Measurements from ENCODE around the gene VRK3.
A peak's percentile ranks its signal among the peaks of the same experiment; 100 is the strongest.
"Not testable (repeated sequence)": the region's sequence is repeated elsewhere in the genome, so short reads cannot be mapped to it uniquely, and the experiment has no call there.

The VRK3 gene, protein sequence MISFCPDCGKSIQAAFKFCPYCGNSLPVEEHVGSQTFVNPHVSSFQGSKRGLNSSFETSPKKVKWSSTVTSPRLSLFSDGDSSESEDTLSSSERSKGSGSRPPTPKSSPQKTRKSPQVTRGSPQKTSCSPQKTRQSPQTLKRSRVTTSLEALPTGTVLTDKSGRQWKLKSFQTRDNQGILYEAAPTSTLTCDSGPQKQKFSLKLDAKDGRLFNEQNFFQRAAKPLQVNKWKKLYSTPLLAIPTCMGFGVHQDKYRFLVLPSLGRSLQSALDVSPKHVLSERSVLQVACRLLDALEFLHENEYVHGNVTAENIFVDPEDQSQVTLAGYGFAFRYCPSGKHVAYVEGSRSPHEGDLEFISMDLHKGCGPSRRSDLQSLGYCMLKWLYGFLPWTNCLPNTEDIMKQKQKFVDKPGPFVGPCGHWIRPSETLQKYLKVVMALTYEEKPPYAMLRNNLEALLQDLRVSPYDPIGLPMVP

DNA sequence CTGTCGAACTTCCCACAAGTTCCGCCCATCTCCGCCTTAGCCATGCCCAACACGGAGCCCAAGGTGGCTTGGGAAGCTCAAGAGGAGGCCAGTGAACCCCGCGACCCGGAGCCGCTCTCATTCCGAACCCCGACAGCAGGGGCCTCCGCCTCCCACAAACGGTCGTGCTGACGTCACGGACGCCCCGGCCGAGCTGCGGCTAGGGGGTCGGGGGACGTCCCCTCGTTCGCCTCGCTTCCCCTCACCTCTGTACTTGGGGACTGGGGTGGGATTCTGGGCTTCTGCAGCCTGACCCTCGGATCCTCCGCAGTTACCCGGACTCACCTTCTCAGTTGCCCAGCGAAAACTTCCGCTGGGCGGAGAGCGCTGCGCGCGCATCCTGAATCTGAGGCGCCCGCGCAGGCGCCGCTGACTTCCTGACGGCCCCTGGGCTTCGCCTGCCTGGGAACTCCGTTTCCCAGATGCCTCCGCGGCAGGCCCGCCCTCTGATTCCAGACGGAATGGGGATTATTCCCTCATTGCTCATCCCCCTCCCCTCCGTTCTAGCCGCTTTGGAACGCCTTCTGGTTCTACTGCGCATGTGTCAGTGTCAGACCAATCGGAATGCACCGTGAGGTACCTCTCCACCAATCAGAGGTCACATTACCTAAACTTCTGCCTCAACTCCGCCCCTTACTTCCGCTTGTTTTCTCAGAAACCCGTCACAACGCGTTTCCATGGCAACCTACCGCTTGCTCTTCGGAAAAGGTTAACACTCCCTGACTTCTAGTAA, at the start of gene VRK3:
VRK3 (minus strand) TSS at position 351 of the 772 bp plus-strand sequence. CDS start 9,210 bp downstream, outside the sequence.
- DNase-seq (ENCODE audit: low read depth), result peak; percentile 98

DNA sequence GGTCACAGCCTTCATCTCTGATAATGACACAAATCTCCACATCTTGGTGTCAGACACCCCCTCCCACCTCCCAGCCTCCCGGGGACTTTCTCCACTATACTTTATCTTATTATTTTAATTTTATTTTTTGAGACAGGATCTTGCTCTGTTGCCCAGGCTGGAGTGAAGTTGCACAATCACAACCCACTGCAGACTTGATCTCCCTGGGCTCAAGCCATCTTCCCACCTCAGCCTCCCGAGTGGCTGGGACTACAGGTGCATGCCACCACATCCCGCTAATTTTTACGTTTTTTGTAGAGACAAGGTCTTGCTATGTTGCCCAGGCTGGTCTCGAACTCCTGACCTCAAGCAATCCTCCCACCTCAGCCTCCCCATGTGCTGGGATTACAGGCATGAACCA, 43.2 kb upstream of the VRK3 start:
- not testable (repeated sequence) for DNase-seq (ENCODE audit: low read depth)

DNA sequence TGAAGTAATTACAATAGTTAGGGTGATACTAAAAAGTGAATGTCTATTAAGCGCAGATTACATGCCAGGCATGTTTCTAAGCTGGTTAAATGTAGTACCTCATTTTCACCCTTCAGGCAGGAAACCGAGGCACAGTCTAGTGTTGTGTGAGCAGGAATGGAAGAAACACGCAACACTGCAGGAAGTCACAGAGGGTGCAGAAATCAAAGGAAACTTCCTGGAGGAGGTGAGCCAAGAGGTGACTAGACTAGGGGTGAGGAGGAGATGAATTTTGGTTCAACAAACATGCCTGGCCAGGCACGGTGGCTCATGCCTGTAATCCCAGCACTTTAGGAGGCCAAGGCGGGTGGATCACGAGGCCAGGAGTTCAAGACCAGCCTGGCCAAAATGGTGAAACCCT, 42.4 kb upstream of the VRK3 start:
- DNase-seq (ENCODE audit: low read depth), result no peak

- no peak for DNase-seq (ENCODE audit: low read depth)
These were observed 40.8 kb upstream of the VRK3 start for GRCh38 chr19:50065938-50066337.

GRCh38 chr19:50061650-50062049, 36.5 kb upstream of the VRK3 start:
- no peak for DNase-seq (ENCODE audit: low read depth)

DNA sequence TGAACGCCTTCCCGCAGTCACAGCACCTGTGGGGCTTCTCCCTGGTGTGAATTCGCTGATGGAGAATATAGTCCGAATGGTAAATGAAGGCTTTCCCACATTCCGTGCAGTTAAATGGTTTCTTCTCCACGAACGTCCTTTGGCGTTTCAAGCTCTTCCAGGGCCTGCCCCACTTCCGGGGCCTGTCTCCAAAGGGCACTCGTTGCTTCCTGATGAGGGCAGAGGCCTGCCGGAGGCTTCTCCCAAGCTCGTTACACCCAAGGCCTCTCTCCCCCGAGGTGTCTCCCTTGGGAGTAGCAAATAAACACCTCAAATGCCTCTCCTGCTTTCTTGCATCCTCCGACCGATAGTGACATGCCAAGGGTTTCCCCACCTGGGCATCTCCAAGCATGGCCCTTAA, 34.9 kb upstream of the VRK3 start:
- no peak for DNase-seq (ENCODE audit: low read depth)

GRCh38 chr19:50059045-50059444, 33.9 kb upstream of the VRK3 start:
- no peak for DNase-seq (ENCODE audit: low read depth)

GRCh38 chr19:50058425-50058824, 33.3 kb upstream of the VRK3 start:
- no peak for DNase-seq (ENCODE audit: low read depth)

- no peak for DNase-seq (ENCODE audit: low read depth)
These were observed 27.9 kb upstream of the VRK3 start for GRCh38 chr19:50053119-50053518.

DNA sequence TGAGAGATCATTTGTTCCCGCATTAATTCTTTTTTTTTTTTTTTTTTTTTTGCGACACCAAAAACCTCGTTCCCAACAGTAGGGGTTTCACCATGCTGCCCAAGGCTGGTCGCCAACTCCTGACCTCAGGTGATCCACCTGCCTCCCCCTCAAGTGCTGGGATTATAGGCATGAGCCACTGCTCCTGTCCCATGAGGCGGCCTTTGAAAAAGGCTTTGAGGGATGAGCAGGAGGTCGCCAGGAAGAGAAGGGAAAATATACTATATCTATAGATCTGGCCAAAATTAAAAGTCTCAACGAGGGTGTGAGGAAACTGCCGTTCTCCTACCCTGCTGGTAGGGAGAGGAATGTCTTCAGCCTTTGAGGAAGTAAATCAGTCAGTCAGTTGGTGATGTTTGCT, 26.8 kb upstream of the VRK3 start:
- DNase-seq (ENCODE audit: low read depth), result no peak

GRCh38 chr19:50051228-50051895, 26.2 kb upstream of the VRK3 start:
- not testable (repeated sequence) for DNase-seq (ENCODE audit: low read depth)

DNA sequence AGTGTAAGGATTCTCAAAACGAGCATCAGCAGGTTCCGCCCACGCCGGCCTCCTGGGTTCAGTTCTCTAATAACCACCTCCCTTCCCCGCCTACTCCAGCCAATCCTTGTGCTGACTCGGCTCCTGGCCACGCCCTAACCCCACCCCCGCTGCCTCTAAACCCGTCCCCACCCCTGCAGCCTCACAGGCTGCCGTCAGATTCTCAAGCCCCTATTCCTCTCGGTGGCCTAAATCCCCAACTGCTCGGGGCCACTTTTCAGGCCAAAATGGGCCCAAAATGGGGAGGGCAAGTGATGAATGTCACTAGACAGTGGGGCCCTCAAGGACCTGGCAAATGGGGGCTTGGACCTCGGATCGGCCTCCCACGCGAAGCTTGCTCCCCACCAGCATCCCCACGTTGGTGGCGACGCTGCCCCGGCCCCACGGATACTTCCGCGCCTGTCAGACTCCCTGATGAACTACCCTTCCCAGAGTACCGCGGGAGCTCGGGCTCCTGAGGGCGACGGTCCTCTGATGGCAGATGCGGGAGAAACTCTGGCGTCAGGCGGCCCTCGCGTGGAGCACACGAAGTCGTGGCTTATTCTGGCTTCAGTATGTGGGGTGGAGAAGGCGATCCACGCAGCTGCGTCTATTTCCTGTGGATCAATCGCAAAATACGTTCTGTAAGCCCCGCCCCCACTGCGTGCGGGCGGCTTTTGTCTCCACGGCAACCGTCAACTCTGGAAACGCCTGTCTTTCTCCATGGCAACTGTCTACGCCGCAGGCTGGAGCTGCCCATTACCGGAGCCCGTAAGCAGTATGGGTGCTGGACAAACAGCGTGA, 25.4 kb upstream of the VRK3 start:
- peak; percentile 79 for DNase-seq (ENCODE audit: low read depth)

DNA sequence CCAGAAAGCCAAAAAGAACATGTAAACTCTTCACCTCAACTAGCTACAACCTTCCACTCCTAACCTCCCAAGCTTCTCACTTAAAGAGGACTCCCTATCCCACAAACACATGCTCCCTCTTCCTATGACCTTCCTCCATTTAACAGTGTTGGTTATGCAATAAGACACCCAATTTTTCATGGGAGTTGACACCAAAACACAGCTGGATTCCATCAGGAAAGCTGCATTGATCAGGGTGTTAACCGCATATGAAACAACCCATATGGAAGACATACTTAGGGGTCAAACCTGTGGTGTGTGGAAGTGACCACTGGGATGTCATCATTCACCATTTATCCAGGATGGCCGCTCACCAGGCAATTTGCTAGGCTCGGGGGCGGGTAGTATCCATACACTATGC, 22.5 kb upstream of the VRK3 start:
- DNase-seq (ENCODE audit: low read depth), result no peak

- peak; percentile 13 for DNase-seq (ENCODE audit: low read depth)
These were observed 21.7 kb upstream of the VRK3 start for GRCh38 chr19:50046649-50047503.

GRCh38 chr19:50044922-50045321, 19.8 kb upstream of the VRK3 start:
- DNase-seq (ENCODE audit: low read depth), result no peak

GRCh38 chr19:50043967-50044366, 18.8 kb upstream of the VRK3 start:
- no peak for DNase-seq (ENCODE audit: low read depth)

- DNase-seq (ENCODE audit: low read depth), result no peak
These were observed 17.3 kb upstream of the VRK3 start for GRCh38 chr19:50042363-50043024.

DNA sequence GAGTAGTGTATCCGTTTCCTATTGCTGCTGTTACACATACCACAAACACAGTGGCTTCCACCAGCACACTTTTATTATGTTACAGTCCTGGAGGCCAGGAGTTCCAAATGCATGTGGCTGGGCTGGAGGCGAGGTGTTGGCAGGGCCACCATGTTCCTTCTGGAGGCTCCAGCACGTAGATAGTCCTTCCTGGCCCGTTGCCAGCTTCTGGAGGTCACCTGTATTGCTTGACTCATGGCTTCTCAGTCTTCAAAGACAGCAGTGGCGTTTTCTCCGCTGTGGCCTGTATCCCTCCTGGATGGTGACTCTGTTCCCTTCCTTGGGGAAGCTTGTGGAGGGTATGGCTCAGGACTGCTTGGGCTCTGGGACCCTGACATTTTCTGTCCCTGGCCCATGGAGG, 15.8 kb upstream of the VRK3 start:
- DNase-seq (ENCODE audit: low read depth), result no peak

DNA sequence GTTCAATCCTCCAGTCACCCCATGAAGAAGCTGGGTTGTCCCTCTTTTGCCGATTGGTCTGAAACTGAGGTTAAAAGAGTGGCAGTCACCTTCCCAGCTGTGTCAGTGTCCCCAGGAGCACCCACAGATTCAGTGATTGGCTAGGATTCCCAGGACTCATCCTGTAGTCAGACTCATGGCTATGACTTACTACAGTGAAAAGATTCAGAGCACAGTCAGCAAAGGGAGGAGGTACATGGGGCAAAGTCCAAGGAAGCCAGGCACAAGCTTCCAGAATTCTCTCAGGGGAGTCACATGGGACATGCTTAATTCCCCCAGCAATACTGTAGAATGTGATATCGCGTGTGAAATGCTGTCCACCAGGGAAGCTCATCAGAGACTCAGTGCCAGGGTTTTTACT, 14.8 kb upstream of the VRK3 start:
- no peak for DNase-seq (ENCODE audit: low read depth)

DNA sequence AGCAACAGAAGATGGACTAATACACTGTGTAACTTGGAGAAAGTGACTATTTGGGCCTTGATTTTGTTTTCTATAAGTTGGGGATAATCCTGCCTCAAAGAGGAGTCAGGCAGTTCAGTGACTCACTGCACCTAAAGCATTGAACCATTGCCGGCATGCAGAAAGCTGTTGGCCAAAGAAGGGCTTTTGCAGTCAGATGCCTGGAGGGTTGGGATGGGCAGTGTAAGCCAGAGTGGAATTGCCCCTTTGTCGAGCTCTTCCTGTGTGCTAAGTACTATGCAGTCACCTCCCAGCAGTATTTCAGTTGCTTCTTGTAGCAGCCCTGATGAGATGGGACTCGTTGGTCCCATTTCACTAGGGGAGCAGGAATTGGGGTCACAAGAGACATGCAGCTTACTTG, 11.7 kb upstream of the VRK3 start:
- DNase-seq (ENCODE audit: low read depth), result no peak

All from T-helper 22 cell (primary cell).